ENCODE measurements around the gene GNG11.

GRCh38 chr7:93931655-93932054 lies 10.1 kb downstream of the GNG11 start:
- TF ChIP-seq CHD2 (IDR thresholded peaks at IDR 0.05; ENCODE audit: borderline replicate concordance, low read depth, low read length) (no peak), CTCF (IDR thresholded peaks at IDR 0.05 in 2 of 3, conservative IDR thresholded peaks at IDR 0.05 in 1 of 3; ENCODE audit: control insufficient read depth in 2 of 3, extremely low read depth in 1 of 3, insufficient read depth in 1 of 3, low read depth in 3 of 3, low read length in 3 of 3) (no peak), GATAD2B (conservative IDR thresholded peaks at IDR 0.05; ENCODE audit: low read depth) (no peak), POLR2A (IDR thresholded peaks at IDR 0.05; ENCODE audit: low read depth, low read length) (no peak), RAD51 (IDR thresholded peaks at IDR 0.05) (no peak)

Measured in GM12878 (cell line).